GM18526 (cell line): Measurements from ENCODE around the gene ZBTB7C.

Source experiments
- POLR2A ChIP-seq: IDR thresholded peaks from 3 replicates; pipeline ENCODE4 v1.6.1; 2011; ENCODE audit not compliant: insufficient read length; ENCODE audit errors: extremely low read depth

The ZBTB7C gene

DNA sequence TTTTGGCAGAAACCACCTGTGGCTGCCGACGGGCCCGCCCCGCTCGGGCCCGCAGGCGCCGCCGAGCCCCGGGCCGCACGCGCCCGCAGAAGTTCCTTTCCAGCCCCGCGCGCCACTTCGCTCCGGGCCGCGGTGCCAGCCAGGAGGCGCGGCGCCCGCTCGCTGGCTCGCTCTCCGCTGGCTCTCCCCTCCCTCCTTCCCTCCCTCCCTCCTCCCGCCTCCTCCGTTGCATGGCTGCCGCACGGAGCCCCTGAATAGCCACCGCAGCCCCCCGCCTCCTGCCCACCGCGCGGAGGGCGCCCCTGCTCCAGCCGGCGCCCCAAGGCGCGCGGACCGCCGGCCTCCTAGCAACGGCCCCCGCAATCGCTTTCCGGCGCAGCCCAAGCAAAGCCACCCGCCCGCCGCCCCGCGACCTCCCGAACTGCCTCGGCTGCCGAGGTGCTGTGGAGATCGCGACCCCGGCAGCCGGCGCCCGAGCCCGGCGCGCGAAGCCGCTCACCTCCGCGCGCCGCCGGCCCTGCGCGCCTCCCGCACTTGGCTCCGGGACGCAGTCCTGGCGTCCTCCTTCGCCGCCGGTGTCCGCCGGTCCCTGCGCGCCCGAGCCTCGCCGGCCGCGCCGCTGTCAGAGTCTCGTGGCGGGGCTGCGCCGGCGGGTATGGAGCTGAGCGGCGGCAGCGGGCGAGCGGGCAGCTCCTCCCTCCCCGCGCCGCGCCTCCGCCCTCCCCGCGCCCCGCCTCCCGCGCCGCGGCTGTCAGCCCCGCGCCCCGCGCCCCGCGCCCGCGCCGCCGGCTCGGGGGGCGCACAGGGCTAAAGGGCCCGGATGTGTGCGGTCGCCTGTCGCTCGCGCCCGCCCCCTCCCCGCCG, at the start of gene ZBTB7C:
ZBTB7C (minus strand) TSS at position 657 of the 864 bp plus-strand sequence.
- no peak for TF ChIP-seq POLR2A

DNA sequence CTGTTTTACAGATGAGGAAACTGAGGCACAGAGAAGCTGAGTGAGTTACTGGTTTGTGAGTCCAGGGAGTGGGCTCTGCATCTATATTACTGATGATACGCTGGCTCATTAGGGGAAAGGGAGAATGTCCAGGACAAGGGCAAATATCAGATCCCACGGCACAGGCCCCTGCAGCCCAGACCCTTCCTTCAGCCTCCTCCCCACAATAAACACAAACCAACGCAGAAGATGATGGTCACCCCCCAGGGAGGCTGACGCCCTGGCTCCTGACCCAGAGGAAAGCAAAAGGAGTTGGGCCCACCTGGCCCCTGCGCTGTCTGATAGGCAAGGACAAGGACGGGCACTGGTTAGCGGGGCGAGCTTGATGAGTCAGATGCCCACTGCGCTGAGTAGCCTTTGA, 47.7 kb upstream of the ZBTB7C start:
- no peak for TF ChIP-seq POLR2A

DNA sequence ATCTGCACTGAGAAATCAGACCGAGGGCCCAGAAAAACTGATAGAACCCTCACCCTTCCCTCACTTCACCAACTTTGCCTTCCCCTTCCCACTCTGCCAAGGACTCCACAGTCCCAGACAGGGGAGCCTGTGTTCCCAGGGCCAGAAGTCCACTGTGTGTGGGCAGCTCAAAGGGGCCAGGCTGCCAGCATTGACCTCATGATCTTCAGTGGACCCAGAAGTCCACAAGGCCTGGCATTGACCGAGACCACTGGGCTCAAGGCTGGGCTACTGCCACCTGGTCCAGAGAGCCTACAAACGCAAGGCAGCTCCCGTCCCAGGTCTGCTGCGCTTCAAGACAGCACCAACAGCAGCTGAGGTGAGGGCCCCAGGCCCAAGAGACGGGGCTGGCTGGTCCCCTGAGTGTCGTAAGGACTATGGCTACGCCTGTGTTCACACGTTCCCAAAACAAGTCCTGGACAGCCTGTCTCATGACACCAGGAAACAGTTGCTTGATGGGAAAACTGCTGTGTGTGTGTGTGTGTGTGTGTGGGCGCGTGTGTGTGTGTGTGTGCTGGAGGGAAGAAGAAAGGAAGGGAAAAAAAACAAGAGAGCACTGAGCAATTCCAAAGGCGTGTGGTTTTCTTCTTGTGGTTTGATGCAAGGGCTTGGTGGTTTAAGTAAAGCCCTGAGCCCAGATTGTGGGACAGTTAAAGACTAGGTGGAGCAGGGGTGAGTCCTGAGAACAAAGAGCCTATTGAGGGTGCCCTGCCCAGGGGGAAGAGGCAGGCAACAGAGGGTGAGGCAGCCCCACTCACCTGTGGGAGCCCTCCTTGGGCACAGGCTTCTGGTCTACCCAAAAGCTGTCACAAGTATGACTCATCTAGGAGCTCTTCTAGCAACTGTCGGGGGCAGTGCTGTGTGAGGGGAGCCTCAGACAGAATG, 46.6 kb upstream of the ZBTB7C start:
- TF ChIP-seq POLR2A = no peak

DNA sequence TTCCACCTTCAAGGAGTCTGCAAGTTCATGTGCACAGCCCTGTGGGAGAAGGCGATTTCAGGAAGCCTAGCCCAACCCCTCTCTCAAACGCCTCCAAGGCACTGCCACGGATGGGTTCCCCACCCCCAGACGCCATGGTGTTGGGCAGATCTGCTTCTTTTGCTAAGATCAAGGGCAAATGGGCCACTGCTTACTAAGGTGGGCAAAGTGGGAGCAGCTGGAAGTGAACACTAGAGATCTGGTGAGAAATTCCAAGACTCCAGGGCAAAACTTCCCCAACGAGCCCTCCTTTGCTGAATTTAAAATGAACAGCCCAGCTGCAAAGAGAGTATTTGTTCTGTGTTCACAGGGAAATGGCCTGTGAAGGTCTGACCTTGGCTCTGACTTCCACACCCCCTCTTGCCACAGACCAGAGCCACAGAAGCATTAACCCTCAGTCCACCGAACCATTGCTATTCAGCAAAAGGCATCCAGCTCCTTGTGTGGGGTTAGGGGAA, 45.1 kb upstream of the ZBTB7C start:
- no peak for TF ChIP-seq POLR2A

DNA sequence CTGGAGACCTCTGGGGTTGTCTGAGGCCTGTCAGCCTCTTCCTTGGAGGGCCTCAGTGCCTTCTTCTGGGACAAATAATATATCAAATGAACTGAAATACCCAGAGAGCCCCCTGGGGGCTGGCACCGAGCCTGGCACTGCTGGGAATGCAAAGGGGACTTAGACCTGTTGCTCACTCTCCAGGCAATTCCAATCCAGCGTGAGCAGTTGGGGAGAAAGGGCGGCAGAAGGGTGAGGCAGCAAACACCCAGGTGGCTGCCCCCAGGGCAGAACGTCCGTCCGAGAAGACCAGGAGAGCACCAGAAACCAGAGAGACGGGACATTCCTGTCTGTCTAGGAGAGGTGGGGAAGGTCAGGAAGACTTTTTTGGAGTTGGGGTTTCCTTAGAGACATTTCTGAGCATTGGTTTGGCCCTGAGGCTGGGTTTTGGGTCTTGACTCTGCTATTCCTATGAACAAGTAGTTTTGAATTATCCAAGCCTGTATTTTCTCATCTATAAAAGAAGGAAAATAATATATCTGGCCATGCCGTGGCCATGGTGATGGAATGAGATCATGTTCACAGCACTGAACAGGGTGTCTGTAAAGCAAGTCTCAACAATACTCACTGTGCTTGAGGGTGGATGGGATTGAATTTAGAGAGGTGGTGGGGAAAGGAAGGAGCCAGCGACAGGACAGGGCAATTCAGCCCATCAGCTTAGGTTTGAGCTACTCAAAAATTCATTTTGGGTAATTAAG, 44.3 kb upstream of the ZBTB7C start:
- no peak for TF ChIP-seq POLR2A

DNA sequence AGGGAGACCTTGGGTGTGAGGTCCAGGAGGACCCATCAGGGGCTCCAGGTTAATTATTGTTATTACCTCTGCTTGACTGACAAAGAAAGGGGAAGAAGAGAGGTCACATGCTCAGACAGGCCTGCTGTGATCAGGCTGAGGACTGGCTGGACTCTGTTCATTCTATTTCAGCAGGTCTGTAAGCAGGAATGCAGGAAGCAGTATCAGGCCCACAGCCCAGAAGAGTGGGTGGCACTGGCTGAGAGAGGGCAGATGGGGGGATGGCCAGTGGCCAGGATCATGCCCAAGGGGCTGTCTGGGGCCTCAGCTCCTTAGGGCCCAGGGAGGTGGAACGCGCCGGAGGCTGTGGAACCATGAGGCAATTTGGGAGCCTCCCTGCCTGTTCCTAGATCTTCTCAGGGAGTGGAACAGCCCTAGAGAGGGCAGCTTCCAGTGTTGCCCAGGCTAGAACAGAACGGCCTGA, 43.7 kb upstream of the ZBTB7C start:
- no peak for TF ChIP-seq POLR2A

DNA sequence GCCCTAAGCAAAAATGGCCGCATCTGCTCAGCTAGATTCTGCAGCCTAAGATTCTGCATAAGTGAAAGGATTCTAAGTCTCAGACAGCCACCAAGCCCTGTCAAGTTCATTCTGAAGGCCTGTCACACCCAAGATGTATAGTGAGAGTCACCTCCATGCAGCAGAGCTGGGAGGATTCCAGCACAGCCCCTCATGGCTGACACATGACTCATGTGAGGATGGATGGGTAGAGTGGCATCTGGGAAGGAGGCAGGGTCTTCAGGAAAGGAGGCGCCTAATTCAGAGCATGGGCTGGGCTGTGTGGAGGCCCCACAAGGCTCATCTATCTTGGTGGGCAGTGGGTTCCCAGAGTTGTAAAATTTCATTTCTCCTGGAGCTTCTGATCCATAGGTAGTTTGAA, 41.5 kb upstream of the ZBTB7C start:
- no peak for TF ChIP-seq POLR2A

DNA sequence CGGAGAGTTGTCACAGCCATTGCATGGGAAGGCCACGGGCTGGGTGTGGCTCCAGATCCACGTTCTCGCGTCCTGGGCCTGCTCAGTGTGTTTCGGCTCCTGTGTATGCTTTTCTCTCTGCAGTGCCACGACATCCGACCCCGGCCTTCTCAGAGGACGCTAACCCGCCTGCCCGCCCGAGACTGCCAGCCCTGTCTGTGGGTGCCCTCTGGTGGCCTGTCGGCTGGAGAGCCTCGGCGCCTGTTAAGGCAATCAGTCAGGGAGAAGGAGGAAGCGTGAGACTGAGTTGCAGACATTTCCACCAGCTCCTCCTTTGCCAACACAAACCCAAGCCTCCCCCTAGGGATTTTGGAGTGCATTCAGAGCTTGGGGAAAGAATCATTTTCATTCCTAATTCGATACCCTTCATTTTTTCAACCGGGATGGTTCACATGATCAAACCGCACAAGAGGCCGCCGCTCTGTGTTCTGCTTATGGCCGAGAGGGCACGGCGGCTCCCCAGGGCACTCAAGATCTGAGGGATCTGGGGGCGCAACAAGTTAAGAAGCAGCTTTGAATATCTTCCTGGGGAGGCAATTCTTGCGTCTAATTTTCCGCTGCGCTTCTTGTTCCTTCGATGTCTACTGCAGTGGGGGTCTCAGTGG, 37.5 kb upstream of the ZBTB7C start:
- no peak for TF ChIP-seq POLR2A

DNA sequence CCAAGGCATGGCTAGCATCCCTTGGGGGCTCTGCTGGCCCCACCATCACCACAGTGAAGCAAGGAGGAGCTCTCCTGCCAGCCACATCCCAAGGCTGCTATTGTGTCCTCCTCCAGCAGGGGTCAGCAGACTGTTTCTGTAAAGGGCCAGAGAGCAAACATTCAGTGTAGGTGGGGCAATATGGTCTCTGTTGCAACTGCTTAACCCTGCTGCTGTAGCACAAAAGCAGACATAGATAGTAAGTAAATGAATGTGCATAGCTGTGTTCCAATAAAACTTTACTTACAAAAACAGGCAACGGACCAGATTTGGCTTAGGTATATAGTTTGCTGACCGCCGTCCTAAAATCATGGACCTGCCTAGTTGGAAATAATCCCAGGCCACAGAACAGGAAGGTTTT, 36.4 kb upstream of the ZBTB7C start:
- no peak for TF ChIP-seq POLR2A

DNA sequence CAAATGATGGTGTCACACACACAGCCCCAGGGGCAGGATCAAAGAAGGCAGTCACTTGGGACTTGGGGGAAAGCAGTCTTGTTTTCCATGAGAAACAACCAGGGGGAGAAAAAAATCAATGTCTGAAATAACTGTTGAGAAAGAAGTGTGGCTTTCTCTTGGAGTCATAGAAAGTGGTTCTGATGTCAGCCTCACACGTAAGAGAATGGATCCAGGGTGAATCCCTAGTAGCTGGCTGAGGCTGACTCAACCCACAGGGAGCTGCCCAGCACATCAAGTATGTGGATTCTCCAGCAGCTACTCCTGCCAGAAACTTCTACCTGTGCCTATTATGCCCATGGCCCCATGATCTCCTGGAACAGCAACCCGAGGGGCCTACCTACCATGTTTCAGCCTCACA, 33.6 kb upstream of the ZBTB7C start:
- TF ChIP-seq POLR2A = no peak

DNA sequence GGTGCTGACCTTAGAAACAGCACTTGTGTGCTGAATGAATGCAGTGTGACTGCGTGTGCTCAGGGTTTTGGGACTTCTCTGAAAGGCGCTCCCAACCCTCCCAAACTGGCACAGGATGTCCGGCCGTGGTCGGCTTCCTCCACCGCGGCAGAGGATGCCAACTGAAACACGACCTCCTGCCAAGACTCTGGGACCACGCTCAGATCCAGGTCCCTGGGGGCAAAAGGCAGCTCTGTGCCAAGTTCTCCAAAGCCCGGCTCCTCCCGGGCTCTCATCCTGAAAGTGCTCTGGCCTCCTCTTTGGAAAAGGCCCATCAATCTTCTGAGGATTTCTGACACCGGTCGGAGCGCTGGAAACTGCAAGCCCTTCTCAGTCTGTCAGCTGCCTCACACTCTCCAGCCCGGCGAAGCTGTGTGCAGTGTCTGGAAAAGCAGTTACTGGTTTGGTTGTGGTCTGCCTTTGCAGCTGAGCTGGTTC, 32.3 kb upstream of the ZBTB7C start:
- no peak for TF ChIP-seq POLR2A

DNA sequence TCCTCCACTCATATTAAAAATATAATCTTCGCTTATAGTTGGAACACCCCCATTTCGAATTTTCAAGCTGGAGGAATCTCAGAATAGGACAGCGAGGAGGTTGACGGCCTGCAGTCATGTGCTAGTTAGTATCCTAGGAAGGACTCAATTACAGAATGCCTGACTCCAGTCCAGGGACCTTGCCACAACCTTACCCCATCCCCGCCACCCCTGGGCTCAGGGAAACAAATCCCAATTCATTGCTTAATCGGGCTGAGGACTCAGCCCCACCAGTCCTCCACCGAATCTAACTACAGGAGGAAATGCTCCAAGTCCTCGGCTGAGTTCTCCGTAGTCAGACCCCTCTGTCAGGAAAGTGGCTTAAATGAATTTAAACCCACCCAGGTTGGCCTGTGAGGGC, 31.7 kb upstream of the ZBTB7C start:
- TF ChIP-seq POLR2A = no peak

DNA sequence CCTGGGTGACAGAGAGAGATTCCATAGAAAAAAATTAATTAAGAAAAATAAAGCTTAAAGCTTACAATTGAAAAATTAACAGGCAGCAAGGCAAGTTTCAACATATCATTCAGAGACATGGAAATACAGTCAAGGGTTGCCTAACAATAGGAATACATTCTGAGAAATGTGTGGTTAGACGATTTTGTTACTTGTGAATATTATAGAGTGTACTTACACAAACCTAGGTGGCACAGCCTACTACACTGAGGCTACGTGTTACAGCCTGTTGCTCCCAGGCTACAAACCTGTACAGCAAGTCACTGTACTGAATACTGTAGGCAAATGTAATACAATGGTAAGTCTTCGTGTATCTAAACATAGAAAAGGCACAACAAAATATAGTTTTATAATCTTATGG, 27.7 kb upstream of the ZBTB7C start:
- no peak for TF ChIP-seq POLR2A

DNA sequence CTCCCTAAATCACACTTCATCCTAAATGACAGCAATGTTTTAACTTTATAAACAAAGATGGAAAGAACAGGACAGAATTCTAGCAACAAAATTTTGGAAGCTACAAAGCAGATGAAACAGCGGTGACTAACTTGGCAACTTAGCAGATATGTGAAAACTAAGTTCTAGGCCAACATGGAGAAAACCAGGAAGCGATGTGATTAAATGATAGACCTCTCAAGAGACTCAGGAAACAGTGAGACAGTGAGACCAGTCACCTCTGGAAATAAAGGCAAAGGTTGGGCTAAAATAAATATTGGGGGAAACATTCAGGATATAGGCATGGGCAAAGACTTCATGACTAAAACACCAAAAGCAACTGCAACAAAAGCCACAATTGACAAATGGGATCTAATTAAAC, 24.4 kb upstream of the ZBTB7C start:
- TF ChIP-seq POLR2A = no peak

DNA sequence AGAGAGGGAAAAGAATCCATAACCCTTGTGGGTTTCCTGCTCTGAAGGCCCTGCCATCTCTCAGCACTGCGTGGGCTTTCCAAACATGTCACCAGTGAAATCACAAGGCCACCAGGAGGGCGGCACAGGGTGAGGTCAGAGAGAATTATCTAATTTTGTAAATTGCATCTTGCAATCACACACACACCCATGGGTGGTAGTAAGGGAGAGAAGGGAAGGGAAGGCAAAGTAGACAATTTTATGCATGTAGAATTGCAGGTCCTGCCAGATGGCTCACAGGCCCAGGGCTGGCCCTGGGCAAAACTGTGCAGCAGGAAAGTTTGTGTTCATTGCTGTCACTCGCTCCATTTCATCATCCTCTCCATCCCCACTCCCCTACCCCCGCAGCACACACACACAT, 21.0 kb upstream of the ZBTB7C start:
- TF ChIP-seq POLR2A = no peak
